ENCODE results near the gene PTPRN2.
"Not testable (repeated sequence)": the region's sequence is repeated elsewhere in the genome, so short reads cannot be mapped to it uniquely, and the experiment has no call there.

PTPRN2 gene

GRCh38 chr7:158458096-158458495 is 129.5 kb downstream of the PTPRN2 start:
- no peak for DNase-seq

- DNase-seq, result not testable (repeated sequence)
Observed at GRCh38 chr7:158457586-158457985, 130.0 kb downstream of the PTPRN2 start.

GRCh38 chr7:158454631-158455030 is 133.0 kb downstream of the PTPRN2 start:
- DNase-seq, result no peak

GRCh38 chr7:158453663-158454062 is 134.0 kb downstream of the PTPRN2 start:
- no peak for DNase-seq

GRCh38 chr7:158452331-158452730 is 135.3 kb downstream of the PTPRN2 start:
- DNase-seq, result no peak

- no peak for DNase-seq
Observed at GRCh38 chr7:158450476-158451124, 137.0 kb downstream of the PTPRN2 start.

GRCh38 chr7:158449942-158450341 is 137.7 kb downstream of the PTPRN2 start:
- no peak for DNase-seq

GRCh38 chr7:158449266-158449665 is 138.4 kb downstream of the PTPRN2 start:
- DNase-seq, result no peak

GRCh38 chr7:158448430-158449100 is 139.1 kb downstream of the PTPRN2 start:
- no peak for DNase-seq

GRCh38 chr7:158447506-158448171 is 140.0 kb downstream of the PTPRN2 start:
- no peak for DNase-seq

- DNase-seq, result no peak
Observed at GRCh38 chr7:158447151-158447505, 140.5 kb downstream of the PTPRN2 start.

- DNase-seq, result no peak
Observed at GRCh38 chr7:158446706-158447105, 140.9 kb downstream of the PTPRN2 start.

- DNase-seq, result no peak
Observed at GRCh38 chr7:158446281-158446680, 141.3 kb downstream of the PTPRN2 start.

- DNase-seq, result no peak
Observed at GRCh38 chr7:158445421-158446175, 142.0 kb downstream of the PTPRN2 start.

GRCh38 chr7:158444501-158445420 is 142.9 kb downstream of the PTPRN2 start:
- DNase-seq, result no peak

GRCh38 chr7:158443688-158444483 is 143.7 kb downstream of the PTPRN2 start:
- DNase-seq, result no peak

- DNase-seq, result no peak
Observed at GRCh38 chr7:158443014-158443687, 144.5 kb downstream of the PTPRN2 start.

GRCh38 chr7:158442260-158442659 is 145.4 kb downstream of the PTPRN2 start:
- DNase-seq, result no peak

GRCh38 chr7:158439035-158439434 is 148.6 kb downstream of the PTPRN2 start:
- no peak for DNase-seq

GRCh38 chr7:158432369-158433341 is 155.0 kb downstream of the PTPRN2 start:
- DNase-seq, result no peak
